ENCODE results near the gene GPC5.

Gene GPC5

DNA sequence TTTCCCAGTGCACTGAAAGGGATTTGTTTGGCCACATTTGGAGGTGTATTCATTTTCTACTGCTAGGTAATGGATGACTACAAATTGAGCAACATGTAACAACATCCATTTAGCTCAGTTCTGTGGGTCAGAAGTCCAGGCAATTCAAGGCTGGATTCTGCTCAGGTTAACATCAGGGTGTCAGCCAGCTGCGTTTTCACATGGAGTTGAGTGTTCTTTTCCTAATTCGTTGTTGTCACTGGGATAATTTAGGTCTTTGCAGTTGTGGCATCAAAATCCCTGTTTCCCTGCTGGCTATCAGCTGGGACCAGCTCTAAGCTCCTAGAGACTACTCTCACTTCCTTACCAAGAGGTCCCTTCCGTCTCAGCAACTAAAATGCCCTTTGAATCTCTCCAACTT is 25.5 kb upstream of the GPC5 start:
- H3K4me1 ChIP-seq (ENCODE audit: control insufficient read depth, insufficient read depth, low read length): peaks cover 7% of the 10 kb centered on the region
- DNase-seq (ENCODE audit: low read depth): no peak

DNA sequence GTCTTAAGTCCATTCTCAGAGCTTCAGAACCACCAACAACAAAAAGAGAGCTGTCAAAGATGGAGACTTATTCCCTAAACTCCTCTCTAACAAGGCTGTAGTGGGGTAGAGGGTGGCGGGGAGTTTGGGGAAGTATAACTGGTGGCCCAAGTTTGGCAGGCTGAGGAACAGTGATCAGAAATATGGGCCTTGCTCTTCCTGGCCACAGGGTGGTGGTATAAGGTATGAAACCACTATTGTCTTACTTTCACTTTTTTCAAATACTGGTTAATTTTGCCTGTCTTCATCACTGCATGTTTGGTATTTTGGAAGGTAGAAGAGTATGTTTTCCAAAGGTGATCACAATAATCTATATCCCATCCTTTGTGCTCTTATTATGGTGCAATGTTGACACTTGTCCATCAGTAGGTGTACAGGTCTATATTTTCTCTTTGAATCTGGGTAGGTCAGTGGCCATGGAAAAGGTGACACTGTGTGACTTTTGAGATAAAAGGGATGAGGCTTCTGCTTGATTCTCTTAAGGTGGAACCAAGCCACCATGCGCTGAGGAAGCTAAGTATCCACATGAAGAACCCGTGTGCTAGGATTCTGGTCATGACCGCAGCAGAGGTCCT is 23.2 kb upstream of the GPC5 start:
- no peak overlapping the region for H3K4me3 ChIP-seq (ENCODE audit: low read length)
- H3K27me3 ChIP-seq (replicated peaks; ENCODE audit: control insufficient read depth, insufficient read depth, low read length): no peaks in the 10 kb centered on the region
- no peak overlapping the region for H3K9ac ChIP-seq (ENCODE audit: low read length)
- DNase-seq (ENCODE audit: low read depth): peak; percentile 9
- H3K9me3 ChIP-seq (ENCODE audit: control insufficient read depth, low read length): no peaks in the 10 kb centered on the region
- no peaks in the 10 kb centered on the region for H3K4me1 ChIP-seq (ENCODE audit: control insufficient read depth, insufficient read depth, low read length)
- no peaks in the 10 kb centered on the region for H3K36me3 ChIP-seq (ENCODE audit: control insufficient read depth, insufficient read depth, low read length, severe bottlenecking)

More for the DNA sequence above, 25.5 kb upstream of the GPC5 start:
- no peaks in the 10 kb centered on the region for H3K9me3 ChIP-seq (ENCODE audit: control insufficient read depth, low read length)
- no peak overlapping the region for H3K9ac ChIP-seq (ENCODE audit: low read length)
- H3K36me3 ChIP-seq (ENCODE audit: control insufficient read depth, insufficient read depth, low read length, severe bottlenecking): no peaks in the 10 kb centered on the region
- no peaks in the 10 kb centered on the region for H3K27me3 ChIP-seq (replicated peaks; ENCODE audit: control insufficient read depth, insufficient read depth, low read length)
- no peak overlapping the region for H3K4me3 ChIP-seq (ENCODE audit: low read length)

DNA sequence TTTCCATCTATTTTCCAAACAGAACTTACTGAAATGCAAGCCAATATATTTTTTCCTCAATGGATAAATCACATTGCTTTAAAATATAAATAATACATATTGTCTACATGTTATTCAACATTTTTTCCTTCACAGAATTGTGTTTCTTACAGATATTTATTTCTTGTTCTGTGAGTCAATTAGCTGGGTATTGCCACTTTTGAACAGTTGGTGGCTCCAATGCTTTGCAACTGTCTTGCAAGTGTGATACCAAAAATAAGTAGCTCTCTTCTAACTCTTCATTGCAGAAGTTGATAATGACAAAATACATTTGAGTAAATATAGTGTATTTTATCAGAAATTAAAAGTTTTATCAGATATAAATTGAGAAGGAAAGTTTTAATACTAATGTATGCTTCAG is 17.1 kb upstream of the GPC5 start:
- Histone ChIP-seq H3K9me3 (ENCODE audit: control insufficient read depth, low read length) (no peaks in the 10 kb centered on the region), H3K27me3 (replicated peaks; ENCODE audit: control insufficient read depth, insufficient read depth, low read length) (no peaks in the 10 kb centered on the region), H3K36me3 (ENCODE audit: control insufficient read depth, insufficient read depth, low read length, severe bottlenecking) (no peaks in the 10 kb centered on the region), H3K4me1 (ENCODE audit: control insufficient read depth, insufficient read depth, low read length) (no peaks in the 10 kb centered on the region), H3K9ac (ENCODE audit: low read length) (no peak overlapping the region), H3K4me3 (ENCODE audit: low read length) (no peak overlapping the region)
- DNase-seq (ENCODE audit: low read depth): peak; percentile 10

DNA sequence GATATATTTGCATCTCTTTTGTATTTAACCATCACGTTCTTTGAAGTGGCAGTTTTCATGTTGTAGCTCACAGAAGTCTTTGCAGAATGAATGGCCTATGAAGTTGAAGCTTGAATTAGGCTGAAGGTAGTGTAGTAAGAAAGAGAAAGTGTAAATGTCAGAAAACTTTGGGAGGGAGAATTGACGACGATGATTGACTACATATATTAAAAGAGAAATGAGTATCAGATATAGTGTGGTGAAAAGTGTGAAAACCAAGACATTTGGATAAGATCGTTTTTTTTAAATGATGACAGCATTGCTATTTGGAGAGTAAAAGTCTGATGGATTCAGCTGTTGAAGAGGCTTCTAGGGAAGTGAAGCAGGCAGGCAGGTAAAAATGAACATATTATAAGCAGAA is 14.6 kb upstream of the GPC5 start:
- Histone ChIP-seq H3K36me3 (ENCODE audit: control insufficient read depth, insufficient read depth, low read length, severe bottlenecking) (no peaks in the 10 kb centered on the region), H3K9me3 (ENCODE audit: control insufficient read depth, low read length) (no peaks in the 10 kb centered on the region), H3K4me3 (ENCODE audit: low read length) (no peak overlapping the region), H3K9ac (ENCODE audit: low read length) (no peak overlapping the region), H3K27me3 (replicated peaks; ENCODE audit: control insufficient read depth, insufficient read depth, low read length) (no peaks in the 10 kb centered on the region), H3K4me1 (ENCODE audit: control insufficient read depth, insufficient read depth, low read length) (no peaks in the 10 kb centered on the region)
- DNase-seq (ENCODE audit: low read depth): no peak

DNA sequence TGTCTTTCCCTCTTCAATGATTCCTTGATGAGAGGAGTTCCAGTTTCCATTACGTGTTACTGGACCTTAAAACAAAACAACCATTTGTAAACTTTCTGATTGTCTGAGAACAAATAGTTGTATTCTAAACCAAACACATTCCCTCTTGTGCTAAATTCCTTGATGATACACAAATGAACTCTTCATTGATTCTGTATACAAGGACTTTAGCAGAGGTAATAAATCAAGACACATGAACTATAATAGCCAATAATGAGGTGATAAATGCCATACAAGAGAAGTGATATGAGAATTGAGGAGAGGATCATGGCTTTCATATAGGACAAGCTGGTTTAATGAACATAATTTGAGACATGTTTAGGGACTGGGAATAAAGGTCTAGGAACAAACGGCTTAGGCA is 13.5 kb upstream of the GPC5 start:
- Histone ChIP-seq H3K9me3 (ENCODE audit: control insufficient read depth, low read length) (no peaks in the 10 kb centered on the region), H3K27me3 (replicated peaks; ENCODE audit: control insufficient read depth, insufficient read depth, low read length) (no peaks in the 10 kb centered on the region), H3K36me3 (ENCODE audit: control insufficient read depth, insufficient read depth, low read length, severe bottlenecking) (no peaks in the 10 kb centered on the region), H3K4me3 (ENCODE audit: low read length) (no peak overlapping the region), H3K4me1 (ENCODE audit: control insufficient read depth, insufficient read depth, low read length) (no peaks in the 10 kb centered on the region), H3K9ac (ENCODE audit: low read length) (no peak overlapping the region)
- DNase-seq (ENCODE audit: low read depth): no peak

DNA sequence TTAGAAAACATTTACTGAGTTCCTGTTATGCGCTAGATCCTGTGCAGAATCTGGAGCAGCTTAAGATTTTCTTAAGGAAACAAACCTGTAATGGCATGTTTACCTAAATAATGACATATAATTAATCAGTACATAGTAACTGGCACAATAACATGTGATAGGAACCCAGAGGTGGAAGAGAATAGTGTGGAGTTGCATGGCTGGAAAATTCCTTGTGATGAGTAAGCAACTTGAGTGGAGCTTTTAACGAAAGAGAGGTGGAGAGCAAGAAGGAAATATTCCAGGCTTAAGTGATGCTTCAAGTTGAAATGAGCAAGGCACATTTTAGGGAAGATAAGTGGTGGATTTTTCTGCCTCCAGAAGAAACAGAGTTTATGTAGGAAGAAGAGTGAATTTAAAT is 9.2 kb upstream of the GPC5 start:
- no peak for DNase-seq (ENCODE audit: low read depth)
- H3K27me3 ChIP-seq (replicated peaks; ENCODE audit: control insufficient read depth, insufficient read depth, low read length): peaks cover 24% of the 10 kb centered on the region

DNA sequence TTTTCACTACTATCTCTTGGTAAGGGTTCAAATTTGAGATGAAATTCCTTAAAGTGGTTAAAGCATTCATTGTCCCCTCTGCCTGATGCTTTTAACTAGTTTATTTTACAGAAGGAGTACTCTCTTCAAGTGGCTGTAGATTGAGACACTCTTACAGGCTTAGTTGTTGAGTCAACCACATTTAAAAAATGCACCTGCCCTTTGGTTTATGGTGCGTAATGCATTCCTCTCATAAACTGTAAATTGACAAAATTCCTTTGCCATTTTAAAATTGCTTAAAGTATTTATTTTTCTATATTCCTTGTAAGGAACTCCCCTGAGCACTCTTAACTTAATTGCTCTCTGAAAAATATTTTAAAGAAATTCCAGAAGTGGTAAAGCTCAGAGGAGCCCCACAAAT is 826 bp upstream of the GPC5 start:
- Histone ChIP-seq H3K4me3 (ENCODE audit: low read length) (no peak overlapping the region), H3K9ac (ENCODE audit: low read length) (no peak overlapping the region), H3K9me3 (ENCODE audit: control insufficient read depth, low read length) (no peaks in the 10 kb centered on the region), H3K4me1 (ENCODE audit: control insufficient read depth, insufficient read depth, low read length) (peaks cover 9% of the 10 kb centered on the region), H3K36me3 (ENCODE audit: control insufficient read depth, insufficient read depth, low read length, severe bottlenecking) (no peaks in the 10 kb centered on the region), H3K27me3 (replicated peaks; ENCODE audit: control insufficient read depth, insufficient read depth, low read length) (peaks cover 64% of the 10 kb centered on the region)
- no peak for DNase-seq (ENCODE audit: low read depth)

More for the DNA sequence above, 9.2 kb upstream of the GPC5 start:
- Histone ChIP-seq H3K9ac (ENCODE audit: low read length) (no peak overlapping the region), H3K4me1 (ENCODE audit: control insufficient read depth, insufficient read depth, low read length) (no peaks in the 10 kb centered on the region), H3K9me3 (ENCODE audit: control insufficient read depth, low read length) (no peaks in the 10 kb centered on the region), H3K36me3 (ENCODE audit: control insufficient read depth, insufficient read depth, low read length, severe bottlenecking) (no peaks in the 10 kb centered on the region), H3K4me3 (ENCODE audit: low read length) (no peak overlapping the region)

DNA sequence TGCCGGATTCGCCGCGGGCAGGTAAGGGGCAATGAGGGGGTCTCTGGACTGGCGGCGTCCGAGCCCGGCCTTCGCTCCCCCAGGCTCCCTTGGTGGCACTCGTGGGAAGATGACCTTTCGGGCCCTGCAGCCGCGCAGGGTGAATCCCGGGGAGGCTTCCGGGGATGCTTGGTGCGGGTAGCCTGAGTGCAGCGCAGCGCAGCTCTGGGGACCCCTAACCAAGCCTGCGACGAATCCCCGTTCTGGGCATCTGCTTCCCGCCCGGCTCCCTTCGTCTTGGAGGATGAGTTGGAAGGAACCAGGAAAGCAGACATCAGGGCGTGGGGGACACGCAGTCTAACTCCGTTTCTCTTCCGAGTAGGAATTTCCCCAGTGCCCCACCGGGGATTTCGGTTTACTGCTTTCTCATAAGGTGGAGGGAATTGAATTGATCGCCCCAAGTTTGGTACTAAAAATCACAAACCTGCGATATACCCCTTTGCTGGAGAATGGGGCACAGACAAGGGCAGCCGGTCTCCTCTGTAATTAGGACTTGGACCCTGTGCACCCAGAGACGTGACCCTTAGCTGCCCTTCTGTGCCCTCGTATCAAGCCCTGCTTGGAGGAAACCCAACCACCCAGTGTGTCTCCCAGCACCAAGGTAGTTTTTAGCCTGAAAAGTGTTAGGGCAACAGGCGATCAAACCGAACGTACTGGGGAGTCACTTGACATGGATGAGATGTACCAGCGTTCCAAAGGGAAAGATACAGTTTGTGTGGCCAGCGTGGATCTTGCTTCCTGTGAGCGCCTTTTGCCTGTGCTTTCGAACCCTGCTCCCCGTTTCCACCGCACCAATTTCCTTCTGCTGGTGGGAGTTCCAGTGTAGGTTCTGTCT is 1.0 kb downstream of the GPC5 start:
- Histone ChIP-seq H3K9ac (ENCODE audit: low read length) (no peak overlapping the region), H3K9me3 (ENCODE audit: control insufficient read depth, low read length) (no peaks in the 10 kb centered on the region), H3K4me3 (ENCODE audit: low read length) (peak overlapping the region; percentile 76), H3K4me1 (ENCODE audit: control insufficient read depth, insufficient read depth, low read length) (peaks cover 9% of the 10 kb centered on the region), H3K27me3 (replicated peaks; ENCODE audit: control insufficient read depth, insufficient read depth, low read length) (peaks cover 59% of the 10 kb centered on the region), H3K36me3 (ENCODE audit: control insufficient read depth, insufficient read depth, low read length, severe bottlenecking) (no peaks in the 10 kb centered on the region)
- no peak for DNase-seq (ENCODE audit: low read depth)

DNA sequence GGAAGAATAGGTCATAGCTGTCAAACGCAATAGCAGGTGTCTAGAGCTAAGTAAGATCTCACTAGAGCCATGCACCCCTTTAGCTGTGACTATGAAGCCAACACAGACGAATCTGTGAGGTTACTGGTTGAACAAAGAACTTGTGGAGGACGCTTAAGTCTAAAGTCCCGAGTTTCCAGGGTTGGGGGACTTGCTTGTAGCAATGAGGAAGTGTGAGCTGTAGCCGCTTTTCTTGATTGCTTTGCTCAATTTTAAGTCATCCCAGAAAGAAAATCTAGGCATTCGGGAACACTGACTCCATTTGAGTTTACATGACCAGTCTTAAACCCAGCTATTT is 1.6 kb downstream of the GPC5 start:
- DNase-seq (ENCODE audit: low read depth): no peak
- Histone ChIP-seq H3K9me3 (ENCODE audit: control insufficient read depth, low read length) (no peaks in the 10 kb centered on the region), H3K4me1 (ENCODE audit: control insufficient read depth, insufficient read depth, low read length) (peaks cover 7% of the 10 kb centered on the region), H3K4me3 (ENCODE audit: low read length) (no peak overlapping the region), H3K36me3 (ENCODE audit: control insufficient read depth, insufficient read depth, low read length, severe bottlenecking) (no peaks in the 10 kb centered on the region), H3K27me3 (replicated peaks; ENCODE audit: control insufficient read depth, insufficient read depth, low read length) (peaks cover 52% of the 10 kb centered on the region), H3K9ac (ENCODE audit: low read length) (no peak overlapping the region)

DNA sequence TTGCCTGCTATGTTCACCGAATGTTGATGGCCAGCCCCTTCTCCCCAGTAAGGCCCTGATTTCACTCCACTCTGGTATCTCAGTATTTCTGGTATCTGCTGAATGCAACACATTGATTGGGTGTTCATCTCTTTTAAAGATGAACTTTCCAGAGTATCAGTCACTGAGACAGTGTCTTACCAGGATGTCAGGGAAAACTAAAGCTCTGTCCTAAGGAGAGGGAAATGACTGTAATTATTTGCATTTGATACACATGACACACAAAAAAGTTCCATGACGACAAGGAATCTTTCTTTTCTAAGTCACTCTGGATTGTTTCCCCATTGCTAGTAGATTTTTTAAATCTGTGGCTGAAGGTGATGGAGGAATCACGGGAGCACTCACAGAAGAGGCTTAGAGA is 2.2 kb downstream of the GPC5 start:
- DNase-seq (ENCODE audit: low read depth): no peak
- no peak overlapping the region for H3K9ac ChIP-seq (ENCODE audit: low read length)
- H3K36me3 ChIP-seq (ENCODE audit: control insufficient read depth, insufficient read depth, low read length, severe bottlenecking): no peaks in the 10 kb centered on the region
- peaks cover 7% of the 10 kb centered on the region for H3K4me1 ChIP-seq (ENCODE audit: control insufficient read depth, insufficient read depth, low read length)
- H3K4me3 ChIP-seq (ENCODE audit: low read length): no peak overlapping the region
- peaks cover 49% of the 10 kb centered on the region for H3K27me3 ChIP-seq (replicated peaks; ENCODE audit: control insufficient read depth, insufficient read depth, low read length)
- no peaks in the 10 kb centered on the region for H3K9me3 ChIP-seq (ENCODE audit: control insufficient read depth, low read length)

DNA sequence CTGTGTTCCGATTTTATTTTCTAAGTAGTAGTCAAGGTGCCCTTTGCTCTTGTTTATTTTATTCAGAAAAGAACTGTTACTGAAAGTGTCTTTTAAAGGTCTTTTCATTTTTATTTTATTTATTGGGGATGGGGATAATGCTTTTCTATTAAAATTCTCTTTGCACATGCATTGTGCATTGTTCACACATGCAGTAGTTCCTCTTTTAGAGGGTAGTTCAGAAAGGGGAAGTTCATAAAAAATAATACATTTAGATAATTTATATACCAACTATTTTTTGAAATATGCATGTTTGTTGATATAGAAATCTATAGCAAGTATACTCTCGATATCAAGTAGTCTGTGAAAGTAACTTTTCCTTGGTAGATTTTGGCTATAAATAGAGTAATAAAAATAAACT is 3.5 kb downstream of the GPC5 start:
- no peak for DNase-seq (ENCODE audit: low read depth)
- H3K4me1 ChIP-seq (ENCODE audit: control insufficient read depth, insufficient read depth, low read length): peaks cover 7% of the 10 kb centered on the region
- peaks cover 38% of the 10 kb centered on the region for H3K27me3 ChIP-seq (replicated peaks; ENCODE audit: control insufficient read depth, insufficient read depth, low read length)
- no peaks in the 10 kb centered on the region for H3K36me3 ChIP-seq (ENCODE audit: control insufficient read depth, insufficient read depth, low read length, severe bottlenecking)
- no peak overlapping the region for H3K4me3 ChIP-seq (ENCODE audit: low read length)
- H3K9ac ChIP-seq (ENCODE audit: low read length): no peak overlapping the region
- H3K9me3 ChIP-seq (ENCODE audit: control insufficient read depth, low read length): no peaks in the 10 kb centered on the region

Data from adipocyte (in vitro differentiated cells).